GM23338 (cell line): ENCODE measurements around the gene NAT14. TPM values are rescaled to one million over a fixed set of nuclear protein-coding genes. Genes with fewer than 3 reads are reported as not detected.

Experiments
- ATAC-seq: fragments of 200-7000 bp; cut with Tn5 transposase; 3 replicates; pipeline ENCODE4 v1.9.1; 2020
- DNase-seq: peaks from one replicate; pipeline ENCODE4 v3.0.0-alpha.2; 2015; ENCODE audit warnings: low spot score
- H2AFZ ChIP-seq: fragments of 200-600 bp; sonication (generic); 2 replicates; pipeline ENCODE4 v1.8.0; 2016; ENCODE audit warnings: antibody characterized with exemption, mild to moderate bottlenecking, moderate library complexity
- H3F3A ChIP-seq: fragments of 200-600 bp; sonication (generic); replicated peaks from 2 replicates; pipeline ENCODE4 v1.8.0; 2017; ENCODE audit warnings: antibody characterized with exemption, mixed run types, low read depth
- H3K27ac ChIP-seq: fragments of 200-600 bp; sonication (generic); 2 replicates; pipeline ENCODE4 v1.6.1; 2016; ENCODE audit warnings: low read depth
- H3K27me3 ChIP-seq: fragments of 200-600 bp; sonication (generic); 2 replicates; pipeline ENCODE4 v1.8.0; 2016; ENCODE audit warnings: mild to moderate bottlenecking, mixed run types, moderate library complexity; ENCODE audit not compliant: insufficient read depth
- H3K36me3 ChIP-seq: fragments of 200-600 bp; sonication (generic); 2 replicates; pipeline ENCODE4 v1.8.0; 2016; ENCODE audit warnings: mild to moderate bottlenecking; ENCODE audit not compliant: insufficient read depth
- H3K4me1 ChIP-seq: fragments of 200-600 bp; sonication (generic); 2 replicates; pipeline ENCODE4 v1.8.0; 2016; ENCODE audit warnings: mild to moderate bottlenecking, moderate library complexity; ENCODE audit not compliant: insufficient read depth
- H3K4me2 ChIP-seq: fragments of 200-600 bp; sonication (generic); 2 replicates; pipeline ENCODE4 v1.7.1; 2017; ENCODE audit warnings: mixed run types
- H3K4me3 ChIP-seq: fragments of 200-600 bp; sonication (generic); 2 replicates; pipeline ENCODE4 v1.6.1; 2016; ENCODE audit warnings: mixed run types
- H3K79me2 ChIP-seq: fragments of 200-600 bp; sonication (generic); replicated peaks from 2 replicates; pipeline ENCODE4 v1.8.0; 2017; ENCODE audit warnings: mild to moderate bottlenecking; ENCODE audit not compliant: insufficient read depth
- H3K9me2 ChIP-seq: fragments of 200-600 bp; sonication (generic); 2 replicates; pipeline ENCODE4 v1.8.0; 2017; ENCODE audit not compliant: insufficient read depth
- H4K20me1 ChIP-seq: fragments of 200-600 bp; sonication (generic); replicated peaks from 2 replicates; pipeline ENCODE4 v1.8.0; 2017; ENCODE audit warnings: mild to moderate bottlenecking; ENCODE audit not compliant: insufficient read depth
- H3K27ac Mint-ChIP-seq: 2 replicates; pipeline ENCODE4 v1.8.0; 2020; ENCODE audit warnings: inconsistent platforms, mild to moderate bottlenecking, moderate library complexity, mixed read lengths
- H3K27me3 Mint-ChIP-seq: 3 replicates; pipeline ENCODE4 v1.8.0; 2022; ENCODE audit warnings: low read depth, mild to moderate bottlenecking, moderate library complexity, mixed read lengths, inconsistent platforms; ENCODE audit not compliant: insufficient read depth, poor library complexity
- H3K36me3 Mint-ChIP-seq: 3 replicates; pipeline ENCODE4 v1.8.0; 2021; ENCODE audit warnings: low read depth, mild to moderate bottlenecking, inconsistent platforms, moderate library complexity, mixed read lengths
- H3K4me1 Mint-ChIP-seq: 3 replicates; pipeline ENCODE4 v1.8.0; 2020; ENCODE audit warnings: mild to moderate bottlenecking, inconsistent platforms, mixed read lengths
- H3K4me3 Mint-ChIP-seq: 3 replicates; pipeline ENCODE4 v1.8.0; 2021; ENCODE audit warnings: moderate library complexity, mild to moderate bottlenecking, inconsistent platforms, mixed read lengths
- H3K9me3 Mint-ChIP-seq: 3 replicates; pipeline ENCODE4 v1.8.0; 2020; ENCODE audit warnings: moderate library complexity, mild to moderate bottlenecking, inconsistent platforms, mixed read lengths
- EZH2 ChIP-seq: fragments of 200-600 bp; sonication (generic); IDR thresholded peaks from one replicate; pipeline ENCODE4 v1.8.0; 2017; ENCODE audit warnings: antibody characterized with exemption, mild to moderate bottlenecking, low read depth; ENCODE audit not compliant: unreplicated experiment
- EZH2phosphoT487 ChIP-seq: fragments of 200-600 bp; sonication (generic); IDR thresholded peaks from one replicate; pipeline ENCODE4 v1.8.1; 2018; ENCODE audit warnings: antibody characterized with exemption; ENCODE audit not compliant: unreplicated experiment
- NANOG ChIP-seq: IDR thresholded peaks from 2 replicates; pipeline ENCODE4 v1.6.1; 2016; ENCODE audit warnings: antibody characterized with exemption, borderline replicate concordance
- POLR2AphosphoS5 ChIP-seq: IDR thresholded peaks from 2 replicates; pipeline ENCODE4 v1.6.1; 2016; ENCODE audit warnings: antibody characterized with exemption, low read depth
- STAT1 ChIP-seq: IDR thresholded peaks from one replicate; pipeline ENCODE4 v1.6.1; 2016; ENCODE audit warnings: antibody characterized with exemption; ENCODE audit not compliant: unreplicated experiment
- ZNF114 ChIP-seq: fragments of 250-450 bp; sonication (Bioruptor Pico); IDR thresholded peaks from 2 replicates; pipeline ENCODE4 v1.5.0; 2020; ENCODE audit warnings: mild to moderate bottlenecking, moderate library complexity
- polyA plus RNA-seq: library from polyadenylated mRNA; unstranded; fragments of >200 nt; fragmentation: Nextera tagmentation; extraction: Ambion mirVana; gene quantifications from 2 replicates; pipeline ENCODE4 v1.2.1, GENCODE V29; 2016
- total RNA-seq: library from RNA; depleted of rRNA; stranded (reverse); fragments of >200 nt; shearing (Covaris generic); gene quantifications from 2 replicates; pipeline ENCODE4 v1.2.3, GENCODE V29; 2014
- TF ChIP-seq, protein P1 (sequence below): fragments of 250-450 bp; sonication (Bioruptor Pico); IDR thresholded peaks from 2 replicates; pipeline ENCODE4 v1.5.0; 2020; ENCODE audit warnings: mild to moderate bottlenecking, moderate library complexity
- TF ChIP-seq, protein P2 (sequence below): IDR thresholded peaks from one replicate; pipeline ENCODE4 v1.6.1; 2018; ENCODE audit warnings: antibody characterized with exemption; ENCODE audit not compliant: unreplicated experiment
- TF ChIP-seq, protein P3 (sequence below), 2 experiments: fragments of 200-600 bp in 1 of 2; sonication (generic) in 1 of 2; conservative IDR thresholded peaks; 2 replicates each; pipeline versions ENCODE4 v1.5.1 to v1.6.1; 2016 to 2017; ENCODE audit warnings: antibody characterized with exemption in 2 of 2, low read depth in 2 of 2, mild to moderate bottlenecking in 2 of 2, moderate library complexity in 1 of 2
- TF ChIP-seq, protein P4 (sequence below): IDR thresholded peaks from 2 replicates; pipeline ENCODE4 v1.6.1; 2016; ENCODE audit warnings: antibody characterized with exemption

NAT14 gene
- total and polyA plus RNA-seq, 2 experiments from 2014 or later: 27.8 to 39.6 TPM

DNA sequence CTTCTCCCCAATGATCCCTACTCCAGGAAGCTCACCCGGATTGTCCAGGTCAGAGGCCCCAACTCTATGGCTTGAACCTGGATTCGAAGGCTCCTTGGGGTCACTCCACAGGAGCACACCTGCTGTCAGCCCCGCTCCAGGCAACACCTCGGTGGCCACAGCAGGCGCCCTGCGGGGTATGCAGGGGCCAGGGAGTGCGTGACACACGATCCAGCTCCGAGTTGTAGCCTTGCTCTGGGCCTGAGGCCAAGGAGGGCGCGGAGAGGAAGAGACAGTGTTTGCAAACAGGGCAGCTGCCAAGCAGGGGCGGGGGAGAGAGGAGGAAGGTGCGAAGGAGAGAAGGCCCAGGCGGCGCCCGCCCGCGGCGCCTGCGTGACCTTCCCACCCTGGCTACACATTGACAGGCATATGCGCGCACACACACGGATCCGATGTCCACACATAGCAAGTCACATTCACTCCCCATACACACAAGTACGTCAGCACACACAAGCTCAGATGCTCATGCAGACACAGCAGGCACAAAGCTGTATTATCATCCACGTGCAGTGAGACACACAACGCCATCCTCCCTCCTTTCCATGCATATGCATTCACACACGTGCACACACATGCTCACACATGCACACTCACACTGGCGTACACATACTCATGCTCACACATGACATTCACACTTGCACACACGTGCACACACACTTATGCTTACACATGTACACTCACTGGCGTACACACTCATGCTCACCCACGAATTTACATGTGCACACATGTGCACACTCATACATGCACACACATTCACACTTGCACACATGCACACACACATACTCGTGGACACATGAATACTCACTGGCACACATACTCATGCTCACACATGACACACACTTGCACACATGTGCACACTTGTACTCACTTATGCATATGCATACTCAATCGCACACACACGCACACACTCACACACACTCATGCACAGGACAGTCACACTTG, 41.5 kb downstream of the NAT14 start (continued):
- TF ChIP-seq, protein P1, sequence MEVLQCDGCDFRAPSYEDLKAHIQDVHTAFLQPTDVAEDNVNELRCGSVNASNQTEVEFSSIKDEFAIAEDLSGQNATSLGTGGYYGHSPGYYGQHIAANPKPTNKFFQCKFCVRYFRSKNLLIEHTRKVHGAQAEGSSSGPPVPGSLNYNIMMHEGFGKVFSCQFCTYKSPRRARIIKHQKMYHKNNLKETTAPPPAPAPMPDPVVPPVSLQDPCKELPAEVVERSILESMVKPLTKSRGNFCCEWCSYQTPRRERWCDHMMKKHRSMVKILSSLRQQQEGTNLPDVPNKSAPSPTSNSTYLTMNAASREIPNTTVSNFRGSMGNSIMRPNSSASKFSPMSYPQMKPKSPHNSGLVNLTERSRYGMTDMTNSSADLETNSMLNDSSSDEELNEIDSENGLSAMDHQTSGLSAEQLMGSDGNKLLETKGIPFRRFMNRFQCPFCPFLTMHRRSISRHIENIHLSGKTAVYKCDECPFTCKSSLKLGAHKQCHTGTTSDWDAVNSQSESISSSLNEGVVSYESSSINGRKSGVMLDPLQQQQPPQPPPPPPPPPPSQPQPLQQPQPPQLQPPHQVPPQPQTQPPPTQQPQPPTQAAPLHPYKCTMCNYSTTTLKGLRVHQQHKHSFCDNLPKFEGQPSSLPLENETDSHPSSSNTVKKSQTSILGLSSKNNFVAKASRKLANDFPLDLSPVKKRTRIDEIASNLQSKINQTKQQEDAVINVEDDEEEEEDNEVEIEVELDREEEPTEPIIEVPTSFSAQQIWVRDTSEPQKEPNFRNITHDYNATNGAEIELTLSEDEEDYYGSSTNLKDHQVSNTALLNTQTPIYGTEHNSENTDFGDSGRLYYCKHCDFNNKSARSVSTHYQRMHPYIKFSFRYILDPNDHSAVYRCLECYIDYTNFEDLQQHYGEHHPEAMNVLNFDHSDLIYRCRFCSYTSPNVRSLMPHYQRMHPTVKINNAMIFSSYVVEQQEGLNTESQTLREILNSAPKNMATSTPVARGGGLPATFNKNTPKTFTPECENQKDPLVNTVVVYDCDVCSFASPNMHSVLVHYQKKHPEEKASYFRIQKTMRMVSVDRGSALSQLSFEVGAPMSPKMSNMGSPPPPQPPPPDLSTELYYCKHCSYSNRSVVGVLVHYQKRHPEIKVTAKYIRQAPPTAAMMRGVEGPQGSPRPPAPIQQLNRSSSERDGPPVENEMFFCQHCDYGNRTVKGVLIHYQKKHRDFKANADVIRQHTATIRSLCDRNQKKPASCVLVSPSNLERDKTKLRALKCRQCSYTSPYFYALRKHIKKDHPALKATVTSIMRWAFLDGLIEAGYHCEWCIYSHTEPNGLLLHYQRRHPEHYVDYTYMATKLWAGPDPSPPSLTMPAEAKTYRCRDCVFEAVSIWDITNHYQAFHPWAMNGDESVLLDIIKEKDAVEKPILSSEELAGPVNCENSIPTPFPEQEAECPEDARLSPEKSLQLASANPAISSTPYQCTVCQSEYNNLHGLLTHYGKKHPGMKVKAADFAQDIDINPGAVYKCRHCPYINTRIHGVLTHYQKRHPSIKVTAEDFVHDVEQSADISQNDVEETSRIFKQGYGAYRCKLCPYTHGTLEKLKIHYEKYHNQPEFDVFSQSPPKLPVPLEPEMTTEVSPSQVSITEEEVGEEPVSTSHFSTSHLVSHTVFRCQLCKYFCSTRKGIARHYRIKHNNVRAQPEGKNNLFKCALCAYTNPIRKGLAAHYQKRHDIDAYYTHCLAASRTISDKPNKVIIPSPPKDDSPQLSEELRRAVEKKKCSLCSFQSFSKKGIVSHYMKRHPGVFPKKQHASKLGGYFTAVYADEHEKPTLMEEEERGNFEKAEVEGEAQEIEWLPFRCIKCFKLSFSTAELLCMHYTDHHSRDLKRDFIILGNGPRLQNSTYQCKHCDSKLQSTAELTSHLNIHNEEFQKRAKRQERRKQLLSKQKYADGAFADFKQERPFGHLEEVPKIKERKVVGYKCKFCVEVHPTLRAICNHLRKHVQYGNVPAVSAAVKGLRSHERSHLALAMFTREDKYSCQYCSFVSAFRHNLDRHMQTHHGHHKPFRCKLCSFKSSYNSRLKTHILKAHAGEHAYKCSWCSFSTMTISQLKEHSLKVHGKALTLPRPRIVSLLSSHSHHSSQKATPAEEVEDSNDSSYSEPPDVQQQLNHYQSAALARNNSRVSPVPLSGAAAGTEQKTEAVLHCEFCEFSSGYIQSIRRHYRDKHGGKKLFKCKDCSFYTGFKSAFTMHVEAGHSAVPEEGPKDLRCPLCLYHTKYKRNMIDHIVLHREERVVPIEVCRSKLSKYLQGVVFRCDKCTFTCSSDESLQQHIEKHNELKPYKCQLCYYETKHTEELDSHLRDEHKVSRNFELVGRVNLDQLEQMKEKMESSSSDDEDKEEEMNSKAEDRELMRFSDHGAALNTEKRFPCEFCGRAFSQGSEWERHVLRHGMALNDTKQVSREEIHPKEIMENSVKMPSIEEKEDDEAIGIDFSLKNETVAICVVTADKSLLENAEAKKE (CRISPR knock-in tag): no peak
- TF ChIP-seq POLR2AphosphoS5 (no peak), EZH2 (no peak)

DNA sequence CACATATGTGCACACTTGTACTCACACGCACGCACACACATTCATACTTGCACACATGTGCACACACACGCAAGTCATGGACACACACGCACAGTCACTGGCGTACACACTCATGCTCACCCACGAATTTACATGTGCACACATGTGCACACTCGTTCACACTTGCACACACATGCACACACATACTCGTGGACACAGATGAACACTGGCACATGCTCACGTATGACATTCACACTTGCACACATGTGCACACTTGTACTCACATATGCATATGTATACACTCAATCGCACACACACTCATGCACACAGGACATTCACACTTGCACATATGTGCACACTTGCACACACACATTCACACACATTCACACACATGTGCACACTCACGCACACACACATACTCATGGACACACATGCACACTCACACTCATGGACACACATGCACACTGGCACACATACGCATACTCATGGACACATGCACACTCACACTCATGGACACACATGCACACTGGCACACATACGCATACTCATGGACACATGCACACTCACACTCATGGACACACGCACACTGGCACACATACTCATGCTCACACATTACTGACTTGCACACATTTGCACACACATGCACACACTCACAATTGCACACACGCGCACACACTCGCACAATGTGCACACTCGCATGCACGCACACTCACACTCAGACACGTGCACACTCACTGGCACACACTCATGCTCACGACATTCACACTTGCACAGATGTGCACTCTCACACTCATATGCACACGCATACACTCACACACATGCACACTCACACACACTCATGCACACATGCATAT, 42.4 kb downstream of the NAT14 start:
- Histone ChIP-seq H3K4me1 (no peaks in the 10 kb centered on the region), H3K4me2 (no peak overlapping the region), H4K20me1 (no peaks in the 10 kb centered on the region), H2AFZ (no peak overlapping the region), H3K4me3 (no peak overlapping the region), H3K79me2 (no peaks in the 10 kb centered on the region), H3K9me2 (no peaks in the 10 kb centered on the region), H3K27me3 (no peaks in the 10 kb centered on the region), H3K27ac (no peak overlapping the region), H3K36me3 (no peaks in the 10 kb centered on the region), H3F3A (peaks cover 16% of the 10 kb centered on the region)
- H3K27ac Mint-ChIP-seq: no peak overlapping the region
- no peak for ATAC-seq
- peaks cover 3% of the 10 kb centered on the region for H3K4me1 Mint-ChIP-seq
- peaks cover 4% of the 10 kb centered on the region for H3K27me3 Mint-ChIP-seq
- H3K9me3 Mint-ChIP-seq: no peaks in the 10 kb centered on the region
- no peak for DNase-seq
- no peak overlapping the region for H3K4me3 Mint-ChIP-seq
- H3K36me3 Mint-ChIP-seq: no peaks in the 10 kb centered on the region
- TF ChIP-seq ZNF114 (CRISPR knock-in tag) (no peak), EZH2phosphoT487 (no peak), NANOG (no peak), STAT1 (no peak)
- TF ChIP-seq, protein P2, sequence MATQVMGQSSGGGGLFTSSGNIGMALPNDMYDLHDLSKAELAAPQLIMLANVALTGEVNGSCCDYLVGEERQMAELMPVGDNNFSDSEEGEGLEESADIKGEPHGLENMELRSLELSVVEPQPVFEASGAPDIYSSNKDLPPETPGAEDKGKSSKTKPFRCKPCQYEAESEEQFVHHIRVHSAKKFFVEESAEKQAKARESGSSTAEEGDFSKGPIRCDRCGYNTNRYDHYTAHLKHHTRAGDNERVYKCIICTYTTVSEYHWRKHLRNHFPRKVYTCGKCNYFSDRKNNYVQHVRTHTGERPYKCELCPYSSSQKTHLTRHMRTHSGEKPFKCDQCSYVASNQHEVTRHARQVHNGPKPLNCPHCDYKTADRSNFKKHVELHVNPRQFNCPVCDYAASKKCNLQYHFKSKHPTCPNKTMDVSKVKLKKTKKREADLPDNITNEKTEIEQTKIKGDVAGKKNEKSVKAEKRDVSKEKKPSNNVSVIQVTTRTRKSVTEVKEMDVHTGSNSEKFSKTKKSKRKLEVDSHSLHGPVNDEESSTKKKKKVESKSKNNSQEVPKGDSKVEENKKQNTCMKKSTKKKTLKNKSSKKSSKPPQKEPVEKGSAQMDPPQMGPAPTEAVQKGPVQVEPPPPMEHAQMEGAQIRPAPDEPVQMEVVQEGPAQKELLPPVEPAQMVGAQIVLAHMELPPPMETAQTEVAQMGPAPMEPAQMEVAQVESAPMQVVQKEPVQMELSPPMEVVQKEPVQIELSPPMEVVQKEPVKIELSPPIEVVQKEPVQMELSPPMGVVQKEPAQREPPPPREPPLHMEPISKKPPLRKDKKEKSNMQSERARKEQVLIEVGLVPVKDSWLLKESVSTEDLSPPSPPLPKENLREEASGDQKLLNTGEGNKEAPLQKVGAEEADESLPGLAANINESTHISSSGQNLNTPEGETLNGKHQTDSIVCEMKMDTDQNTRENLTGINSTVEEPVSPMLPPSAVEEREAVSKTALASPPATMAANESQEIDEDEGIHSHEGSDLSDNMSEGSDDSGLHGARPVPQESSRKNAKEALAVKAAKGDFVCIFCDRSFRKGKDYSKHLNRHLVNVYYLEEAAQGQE: no peak
- TF ChIP-seq, protein P3, sequence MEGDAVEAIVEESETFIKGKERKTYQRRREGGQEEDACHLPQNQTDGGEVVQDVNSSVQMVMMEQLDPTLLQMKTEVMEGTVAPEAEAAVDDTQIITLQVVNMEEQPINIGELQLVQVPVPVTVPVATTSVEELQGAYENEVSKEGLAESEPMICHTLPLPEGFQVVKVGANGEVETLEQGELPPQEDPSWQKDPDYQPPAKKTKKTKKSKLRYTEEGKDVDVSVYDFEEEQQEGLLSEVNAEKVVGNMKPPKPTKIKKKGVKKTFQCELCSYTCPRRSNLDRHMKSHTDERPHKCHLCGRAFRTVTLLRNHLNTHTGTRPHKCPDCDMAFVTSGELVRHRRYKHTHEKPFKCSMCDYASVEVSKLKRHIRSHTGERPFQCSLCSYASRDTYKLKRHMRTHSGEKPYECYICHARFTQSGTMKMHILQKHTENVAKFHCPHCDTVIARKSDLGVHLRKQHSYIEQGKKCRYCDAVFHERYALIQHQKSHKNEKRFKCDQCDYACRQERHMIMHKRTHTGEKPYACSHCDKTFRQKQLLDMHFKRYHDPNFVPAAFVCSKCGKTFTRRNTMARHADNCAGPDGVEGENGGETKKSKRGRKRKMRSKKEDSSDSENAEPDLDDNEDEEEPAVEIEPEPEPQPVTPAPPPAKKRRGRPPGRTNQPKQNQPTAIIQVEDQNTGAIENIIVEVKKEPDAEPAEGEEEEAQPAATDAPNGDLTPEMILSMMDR (conservative IDR thresholded peaks at IDR 0.05; ENCODE audit: low read depth in 2 of 2): no peak
- TF ChIP-seq, protein P4, sequence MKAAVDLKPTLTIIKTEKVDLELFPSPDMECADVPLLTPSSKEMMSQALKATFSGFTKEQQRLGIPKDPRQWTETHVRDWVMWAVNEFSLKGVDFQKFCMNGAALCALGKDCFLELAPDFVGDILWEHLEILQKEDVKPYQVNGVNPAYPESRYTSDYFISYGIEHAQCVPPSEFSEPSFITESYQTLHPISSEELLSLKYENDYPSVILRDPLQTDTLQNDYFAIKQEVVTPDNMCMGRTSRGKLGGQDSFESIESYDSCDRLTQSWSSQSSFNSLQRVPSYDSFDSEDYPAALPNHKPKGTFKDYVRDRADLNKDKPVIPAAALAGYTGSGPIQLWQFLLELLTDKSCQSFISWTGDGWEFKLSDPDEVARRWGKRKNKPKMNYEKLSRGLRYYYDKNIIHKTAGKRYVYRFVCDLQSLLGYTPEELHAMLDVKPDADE: no peak
